Breast epithelium (tissue), 3 donors: ENCODE measurements around the gene TRA2B.

ENCODE experiments used
- POLR2A ChIP-seq: fragments of 450-650 bp; IDR thresholded peaks from one replicate; pipeline ENCODE4 v1.6.1; 2016; ENCODE audit warnings: antibody characterized with exemption, mild to moderate bottlenecking, moderate library complexity
- POLR2AphosphoS5 ChIP-seq, 3 donors: sonication (generic); formaldehyde crosslinking; IDR thresholded peaks; one replicate each; pipeline ENCODE4 v1.6.1; 2017; ENCODE audit warnings: antibody characterized with exemption in 3 of 3
- TF ChIP-seq, protein P1 (sequence below), 3 donors: fragments of 450-650 bp; IDR thresholded peaks; one replicate each; pipeline ENCODE4 v1.5.1; 2016 to 2017; ENCODE audit warnings: antibody characterized with exemption in 3 of 3, mild to moderate bottlenecking in 3 of 3, moderate library complexity in 3 of 3

DNA sequence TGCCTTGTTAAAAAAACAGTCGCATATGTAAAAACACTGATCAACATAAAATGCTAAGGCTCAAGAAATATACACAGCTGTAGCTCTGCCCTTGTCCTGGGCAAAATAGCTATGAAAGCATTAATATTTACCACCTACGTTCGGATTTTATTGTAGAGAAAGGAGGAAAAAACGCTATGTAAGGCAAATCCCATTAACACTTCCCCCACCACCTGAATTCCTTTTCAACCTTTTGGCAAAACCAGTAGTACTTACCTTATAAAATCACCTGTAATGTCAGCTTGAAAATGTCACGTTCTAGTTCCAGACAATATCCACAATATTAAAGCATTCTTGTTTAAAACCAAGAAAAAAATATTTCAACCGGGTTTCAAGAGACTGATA is 3.6 kb downstream of the TRA2B start:
- TF ChIP-seq, protein P1, sequence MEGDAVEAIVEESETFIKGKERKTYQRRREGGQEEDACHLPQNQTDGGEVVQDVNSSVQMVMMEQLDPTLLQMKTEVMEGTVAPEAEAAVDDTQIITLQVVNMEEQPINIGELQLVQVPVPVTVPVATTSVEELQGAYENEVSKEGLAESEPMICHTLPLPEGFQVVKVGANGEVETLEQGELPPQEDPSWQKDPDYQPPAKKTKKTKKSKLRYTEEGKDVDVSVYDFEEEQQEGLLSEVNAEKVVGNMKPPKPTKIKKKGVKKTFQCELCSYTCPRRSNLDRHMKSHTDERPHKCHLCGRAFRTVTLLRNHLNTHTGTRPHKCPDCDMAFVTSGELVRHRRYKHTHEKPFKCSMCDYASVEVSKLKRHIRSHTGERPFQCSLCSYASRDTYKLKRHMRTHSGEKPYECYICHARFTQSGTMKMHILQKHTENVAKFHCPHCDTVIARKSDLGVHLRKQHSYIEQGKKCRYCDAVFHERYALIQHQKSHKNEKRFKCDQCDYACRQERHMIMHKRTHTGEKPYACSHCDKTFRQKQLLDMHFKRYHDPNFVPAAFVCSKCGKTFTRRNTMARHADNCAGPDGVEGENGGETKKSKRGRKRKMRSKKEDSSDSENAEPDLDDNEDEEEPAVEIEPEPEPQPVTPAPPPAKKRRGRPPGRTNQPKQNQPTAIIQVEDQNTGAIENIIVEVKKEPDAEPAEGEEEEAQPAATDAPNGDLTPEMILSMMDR (IDR thresholded peaks at IDR 0.05), result no peak
- TF ChIP-seq POLR2AphosphoS5 (IDR thresholded peaks at IDR 0.05) (no peak), POLR2A (no peak)
